NT2/D1 (cell line): ENCODE measurements around the gene TAS1R3.

ENCODE experiments used
- SUZ12 ChIP-seq: IDR thresholded peaks from 2 replicates; pipeline ENCODE4 v1.6.1; 2011; ENCODE audit not compliant: insufficient read length, insufficient read depth; ENCODE audit errors: extremely low read depth
- ZNF274 ChIP-seq: IDR thresholded peaks from 2 replicates; pipeline ENCODE4 v1.6.1; 2011; ENCODE audit warnings: mild to moderate bottlenecking, low read depth, low read length

GRCh38 chr1:1293263-1294249 lies 37.5 kb upstream of the TAS1R3 start:
- TF ChIP-seq SUZ12 (no peak), ZNF274 (no peak)
